T-helper 1 cell treated with Interleukin-12 subunit alpha and Interleukin-12 subunit beta and Interleukin-4 antibody, amounts not matched to agents 30 ng/mL and 1 ng/mL, for 36 hours (primary cell): ENCODE data around the gene ACAT2. TPM values are rescaled to one million over a fixed set of nuclear protein-coding genes. Genes with fewer than 3 reads are reported as not detected.
"Not testable (repeated sequence)": the region's sequence is repeated elsewhere in the genome, so short reads cannot be mapped to it uniquely, and the experiment has no call there.

Experiments
- intact Hi-C: fragments of 100-400 bp; cut with micrococcal nuclease; formaldehyde crosslinking; loops from one replicate; pipeline ENCODE4 v1.15.1; 2024
- total RNA-seq: library from RNA; stranded (reverse); gene quantifications from 2 replicates; pipeline ENCODE4 v1.2.3, GENCODE V29; 2022

ACAT2 gene
- total RNA-seq, 1 donor from 2014 or later: 61.9 TPM

DNA sequence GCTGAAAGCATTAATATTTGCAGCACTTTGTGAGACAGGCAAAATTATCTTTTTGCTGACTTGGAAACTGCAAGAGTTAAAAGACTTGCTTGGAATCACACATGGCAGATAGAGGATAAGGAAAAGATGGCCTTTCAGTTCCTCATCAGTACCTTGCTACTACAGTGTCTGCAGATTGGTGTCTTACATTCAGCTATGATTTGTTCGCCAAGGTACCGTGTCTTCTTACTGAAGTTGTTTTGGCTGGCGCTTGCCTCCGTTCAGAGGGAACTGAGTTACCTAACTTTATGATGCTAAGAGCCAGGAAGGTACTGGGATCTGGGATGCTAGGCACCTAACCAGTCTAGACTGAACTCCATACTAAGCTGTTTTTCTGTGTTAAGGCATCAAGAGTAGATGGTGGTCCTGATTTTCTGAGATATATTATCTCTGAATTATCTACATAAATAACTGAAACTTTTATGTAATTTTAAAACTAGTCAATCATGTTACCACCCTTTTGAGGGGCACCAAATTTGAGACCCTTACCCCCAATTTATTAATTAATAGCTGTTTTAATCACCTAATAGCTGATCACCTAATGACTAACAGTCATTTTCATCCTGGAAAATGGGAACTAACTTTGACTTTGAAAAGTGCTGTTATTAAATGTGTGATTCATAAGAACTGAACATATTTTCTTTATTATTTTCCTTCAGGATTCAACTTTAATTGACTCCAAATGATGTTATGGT lies 32.1 kb upstream of the ACAT2 start:
- intact Hi-C loops: loop anchor here (2.0 to 10.0 kb wide), 7 partner anchors 667 to 1263 kb away; partner anchors contain the start of genes MAP3K4, SYTL3 and TAGAP

DNA sequence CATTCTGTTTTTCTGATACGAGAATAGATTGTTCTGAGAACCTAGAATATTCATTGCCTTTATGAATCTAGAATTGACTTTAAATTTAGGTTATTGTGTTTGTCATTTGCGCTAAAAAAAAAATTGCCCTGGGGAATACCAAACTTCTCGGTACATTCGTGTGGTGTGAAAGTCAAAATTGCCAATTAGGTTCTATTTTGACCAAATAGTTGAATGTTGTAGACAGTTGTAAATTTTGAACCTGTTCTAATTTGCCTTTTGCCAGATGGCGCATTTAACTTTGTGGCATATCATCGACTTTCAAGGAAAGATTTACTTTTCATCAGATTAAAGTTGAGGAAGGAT lies 31.5 kb upstream of the ACAT2 start:
- intact Hi-C loops: no loop called here

DNA sequence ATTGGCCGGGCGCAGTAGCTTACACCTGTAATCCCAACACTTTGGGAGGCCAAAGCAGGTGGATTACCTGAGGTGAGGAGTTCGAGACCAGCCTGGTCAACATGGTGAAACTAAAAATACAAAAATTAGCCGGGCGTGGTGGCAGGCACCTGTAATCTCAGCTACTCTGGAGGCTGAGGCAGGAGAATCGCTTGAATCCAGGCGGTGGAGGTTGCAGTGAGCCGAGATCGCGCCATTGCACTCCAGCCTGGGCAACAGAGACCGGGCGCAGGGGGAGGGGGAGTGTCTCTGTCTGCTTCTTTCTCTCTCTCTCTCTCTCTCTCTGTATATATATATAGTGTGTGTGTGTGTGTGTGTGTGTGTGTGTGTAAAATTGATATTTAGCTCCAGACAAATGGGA lies 29.3 kb upstream of the ACAT2 start:
- intact Hi-C loops: not testable (repeated sequence)

DNA sequence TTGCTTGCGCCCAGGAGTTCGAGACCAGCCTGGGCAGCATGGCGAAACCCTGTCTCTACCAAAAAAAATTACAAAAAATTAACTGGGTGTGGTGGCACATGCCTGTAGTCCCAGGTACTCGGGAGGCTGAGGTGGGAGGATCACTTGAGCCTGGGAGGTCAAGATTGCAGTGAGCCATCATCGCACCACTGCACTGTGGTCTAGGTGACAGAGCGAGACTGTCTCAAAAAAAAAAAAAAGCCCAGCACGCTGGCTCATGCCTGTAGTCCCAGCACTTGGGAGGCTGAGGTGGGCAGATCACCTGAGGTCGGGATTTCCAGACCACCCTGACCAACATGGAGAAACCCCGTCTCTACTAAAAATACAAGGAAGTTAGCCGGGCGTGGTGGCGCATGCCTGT lies 28.4 kb upstream of the ACAT2 start:
- intact Hi-C loops: not testable (repeated sequence)

DNA sequence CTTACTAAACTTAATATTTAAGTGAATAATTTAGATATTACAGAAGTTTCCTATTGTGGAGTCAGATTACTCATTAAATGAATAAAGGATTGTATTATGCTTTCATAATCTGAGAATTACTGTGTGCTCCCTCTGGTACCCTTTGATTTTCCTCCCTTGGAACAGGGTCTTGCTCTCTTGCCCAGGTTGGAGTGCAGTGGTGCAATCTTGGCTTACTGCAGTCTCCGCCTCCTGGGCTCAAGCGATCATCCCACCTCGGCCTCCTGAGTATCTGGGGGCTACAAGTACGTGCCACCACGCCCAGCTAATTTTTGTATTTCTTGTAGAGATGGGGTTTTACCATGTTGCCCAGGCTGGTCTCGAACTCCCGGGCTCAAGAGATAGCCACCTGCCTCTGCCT lies 24.9 kb upstream of the ACAT2 start:
- intact Hi-C loops: loop anchor here (2.0 kb wide), 1 partner anchor 14 kb away; no protein-coding TSS in a partner anchor

DNA sequence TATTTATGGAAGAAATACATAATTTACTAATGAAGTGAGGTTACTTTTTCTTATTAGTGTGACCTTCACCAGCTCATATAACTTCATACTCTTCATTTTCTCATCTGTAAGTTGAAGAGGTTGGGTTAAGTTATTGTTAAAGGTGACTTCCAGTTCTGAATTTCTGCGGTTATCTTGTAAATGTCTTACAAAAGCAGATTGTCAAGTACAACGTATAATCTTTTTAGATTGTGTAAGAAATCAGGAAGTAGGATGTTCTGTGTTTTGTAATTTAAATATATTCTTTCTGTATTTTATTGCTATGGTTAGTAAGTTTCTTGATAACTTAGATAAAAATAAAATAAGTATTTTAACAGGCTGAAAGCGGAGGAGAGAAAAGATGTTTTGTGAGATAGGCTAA lies 22.5 kb upstream of the ACAT2 start:
- intact Hi-C loops: no loop called here

DNA sequence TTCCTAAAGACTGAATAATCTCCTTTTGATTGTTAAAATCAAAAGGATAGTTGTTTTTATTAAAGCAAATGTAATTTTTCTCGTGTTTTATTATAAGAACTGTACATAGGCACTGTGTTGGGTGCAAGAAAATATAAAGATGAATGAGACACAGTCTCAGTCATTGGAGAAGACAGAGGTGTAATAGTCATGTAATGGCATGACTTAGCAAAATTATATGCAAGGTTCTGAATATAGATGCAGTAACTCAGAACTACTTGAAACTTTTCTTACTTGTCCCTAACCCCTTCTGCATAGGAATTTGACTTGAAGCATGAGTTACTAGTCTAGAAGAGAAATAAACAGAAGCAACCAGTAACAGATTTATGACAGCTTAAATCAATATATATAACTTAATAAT lies 19.7 kb upstream of the ACAT2 start:
- intact Hi-C loops: no loop called here

DNA sequence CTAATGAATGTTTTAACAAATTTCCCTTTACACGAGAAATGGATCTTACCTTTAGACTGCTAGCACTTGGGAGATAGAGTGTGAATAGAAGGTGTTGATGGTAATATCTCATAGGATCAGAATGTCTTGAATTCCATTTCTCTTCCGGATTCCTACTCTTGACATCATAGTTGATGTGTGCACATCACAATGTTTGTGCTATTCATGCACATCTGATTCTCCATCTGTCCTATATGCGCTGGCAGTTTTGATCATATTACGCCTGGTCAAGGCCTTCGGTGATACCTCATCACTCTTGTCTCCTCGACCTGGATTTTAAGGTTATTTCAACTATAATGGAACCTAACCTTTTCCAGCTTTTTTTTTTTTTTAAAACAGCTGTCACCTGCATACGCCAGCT lies 16.8 kb upstream of the ACAT2 start:
- intact Hi-C loops: no loop called here

DNA sequence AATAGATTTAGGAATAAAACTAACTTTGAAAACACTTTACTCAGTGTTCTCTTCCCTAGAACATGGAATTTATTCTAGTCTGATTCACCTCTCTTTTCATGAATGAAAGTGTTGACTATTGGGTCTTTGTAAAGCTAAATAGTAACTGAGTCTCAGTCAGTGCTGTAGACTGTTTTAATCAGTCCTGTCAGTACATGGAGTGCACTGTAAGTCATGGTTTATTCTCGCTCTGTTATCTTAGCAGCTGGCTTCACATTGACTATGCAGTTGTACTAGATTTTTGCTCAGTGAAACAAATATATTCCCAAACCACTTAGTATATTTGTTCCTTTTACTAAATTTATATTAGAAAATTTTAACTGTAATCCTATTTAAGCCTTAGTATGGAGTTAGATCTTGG lies 15.1 kb upstream of the ACAT2 start:
- intact Hi-C loops: loop anchor here (2.0 kb wide), 1 partner anchor 32 kb away; no protein-coding TSS in a partner anchor

DNA sequence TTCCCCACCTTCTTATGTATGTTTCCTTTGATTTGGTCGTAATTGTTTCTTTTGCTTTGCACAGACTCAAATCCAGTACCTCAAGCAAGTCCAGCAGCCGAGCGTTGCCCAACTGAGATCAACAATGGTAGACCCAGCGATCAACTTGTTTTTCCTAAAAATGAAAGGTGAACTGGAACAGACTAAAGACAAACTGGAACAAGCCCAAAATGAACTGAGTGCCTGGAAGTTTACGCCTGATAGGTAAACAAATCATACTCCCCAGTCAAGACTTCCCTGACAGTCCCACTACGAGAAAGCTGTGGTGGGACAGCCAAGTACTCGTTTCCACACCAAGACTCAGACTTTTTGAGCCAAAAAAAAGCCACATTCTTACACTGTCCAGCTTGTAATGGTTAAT lies 13.7 kb upstream of the ACAT2 start:
- intact Hi-C loops: not testable (repeated sequence)

DNA sequence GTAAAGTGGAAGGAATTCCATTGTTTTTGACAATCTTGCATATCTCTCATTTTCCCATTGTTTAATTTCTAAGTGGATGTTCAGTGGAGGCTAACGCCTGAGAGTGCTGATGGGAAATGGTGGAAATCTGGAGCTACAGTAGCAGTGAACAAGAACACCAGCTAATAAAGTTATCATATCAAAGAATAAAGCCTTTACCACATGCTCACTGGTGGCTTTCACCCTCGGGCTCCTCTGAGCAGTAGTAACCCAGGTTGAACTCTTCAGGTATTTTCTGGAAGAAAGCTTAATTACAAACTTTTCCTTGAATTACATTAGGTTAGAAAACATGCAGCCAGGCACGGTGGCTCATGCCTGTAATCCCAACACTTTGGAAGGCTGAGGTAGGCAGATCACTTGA lies 10.4 kb upstream of the ACAT2 start:
- intact Hi-C loops: loop anchor here (2.0 kb wide), 1 partner anchor 15 kb away; no protein-coding TSS in a partner anchor

DNA sequence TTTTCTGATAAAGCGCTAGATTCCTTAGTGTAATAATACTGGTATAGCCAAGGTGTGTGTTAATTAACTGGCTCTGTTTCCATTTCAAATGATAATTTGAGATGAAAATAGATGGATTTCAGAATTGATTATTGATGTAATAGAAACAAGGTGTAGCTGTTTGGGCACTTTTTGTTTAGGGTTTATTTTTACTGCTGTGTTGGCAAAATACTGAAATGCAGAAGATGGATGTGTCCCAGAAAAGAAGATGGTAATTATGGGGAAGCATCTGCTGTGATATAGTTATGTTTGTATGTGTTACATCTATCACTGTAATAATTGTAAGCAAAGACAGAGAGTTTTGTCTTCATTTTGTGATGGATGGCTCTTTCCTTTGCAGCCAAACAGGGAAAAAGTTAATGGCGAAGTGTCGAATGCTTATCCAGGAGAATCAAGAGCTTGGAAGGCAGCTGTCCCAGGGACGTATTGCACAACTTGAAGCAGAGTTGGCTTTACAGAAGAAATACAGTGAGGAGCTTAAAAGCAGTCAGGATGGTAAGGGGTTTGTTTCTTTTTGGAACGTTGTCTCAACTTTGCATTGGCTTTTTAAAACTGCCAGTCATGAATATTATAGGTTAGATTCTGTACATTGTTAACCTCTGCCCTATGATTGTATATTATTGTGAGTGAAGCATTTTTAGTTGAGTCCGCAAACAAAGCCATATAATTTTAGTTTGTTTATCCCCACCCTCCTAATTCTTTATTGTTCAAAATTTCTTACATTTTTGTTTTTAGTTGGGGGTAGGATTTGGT lies 8.6 kb upstream of the ACAT2 start:
- intact Hi-C loops: no loop called here

DNA sequence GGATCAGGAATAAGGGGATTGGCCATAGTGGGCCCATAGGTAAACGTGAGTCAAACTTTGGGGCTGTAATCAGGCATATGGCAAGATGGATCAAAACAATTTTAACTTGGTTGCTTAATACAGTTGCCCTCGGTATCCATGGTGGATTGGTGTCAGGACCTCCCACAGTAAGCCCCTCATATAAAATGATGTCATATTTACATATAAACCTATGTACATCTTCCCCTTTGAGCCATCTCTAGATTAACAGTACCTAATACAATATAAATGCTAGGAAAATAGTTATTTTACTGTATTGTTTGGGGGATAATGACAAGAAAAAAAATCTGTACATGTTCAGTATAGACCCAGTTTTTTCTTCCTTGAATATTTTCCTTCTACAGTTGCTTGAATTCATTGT lies 7.4 kb upstream of the ACAT2 start:
- intact Hi-C loops: no loop called here

DNA sequence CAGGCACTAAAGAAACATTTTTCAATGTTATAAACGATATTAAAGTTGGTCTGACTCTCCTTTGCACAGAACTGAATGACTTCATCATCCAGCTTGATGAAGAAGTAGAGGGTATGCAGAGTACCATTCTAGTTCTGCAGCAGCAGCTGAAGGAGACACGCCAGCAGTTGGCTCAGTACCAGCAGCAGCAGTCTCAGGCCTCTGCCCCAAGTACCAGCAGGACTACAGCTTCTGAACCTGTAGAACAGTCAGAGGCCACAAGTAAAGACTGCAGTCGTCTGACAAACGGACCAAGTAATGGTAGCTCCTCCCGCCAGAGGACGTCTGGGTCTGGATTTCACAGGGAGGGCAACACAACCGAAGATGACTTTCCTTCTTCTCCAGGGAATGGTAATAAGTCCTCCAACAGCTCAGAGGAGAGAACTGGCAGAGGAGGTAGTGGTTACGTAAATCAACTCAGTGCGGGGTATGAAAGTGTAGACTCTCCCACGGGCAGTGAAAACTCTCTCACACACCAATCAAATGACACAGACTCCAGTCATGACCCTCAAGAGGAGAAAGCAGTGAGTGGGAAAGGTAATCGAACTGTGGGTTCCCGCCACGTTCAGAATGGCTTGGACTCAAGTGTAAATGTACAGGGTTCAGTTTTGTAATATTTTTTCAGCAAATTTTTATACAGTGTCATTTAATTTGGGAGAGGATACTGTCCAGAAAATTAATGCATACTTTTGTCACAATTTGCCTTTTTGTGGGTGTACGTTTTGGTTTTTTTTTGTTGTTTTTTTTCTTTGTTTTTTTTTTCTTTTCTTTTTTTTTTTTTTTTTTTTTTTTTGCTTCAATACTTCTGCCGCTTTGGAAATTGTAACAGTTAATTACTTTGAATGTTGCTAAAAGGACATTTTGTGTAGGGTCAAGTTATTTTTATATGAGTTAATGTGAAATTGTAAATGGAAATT lies 6.6 kb upstream of the ACAT2 start:
- intact Hi-C loops: no loop called here

DNA sequence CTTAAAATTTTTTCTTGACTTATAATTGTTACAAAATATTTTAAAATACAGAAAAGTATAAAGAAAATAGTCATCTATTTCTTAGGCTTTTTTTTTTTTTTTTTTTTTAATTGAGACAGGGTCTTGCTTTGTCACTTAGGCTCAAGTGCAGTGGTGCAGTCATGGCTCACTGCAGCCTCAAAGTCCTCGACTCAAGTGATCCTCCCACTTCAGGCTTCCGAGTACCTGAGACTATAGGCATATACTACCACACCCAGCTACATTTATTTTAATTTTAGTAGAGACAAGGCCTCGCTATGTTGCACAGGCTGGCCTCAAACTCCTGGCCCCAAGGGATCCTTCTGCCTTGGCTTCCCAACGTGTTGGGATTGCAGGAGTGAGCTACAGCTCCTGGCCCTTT lies 5.3 kb upstream of the ACAT2 start:
- intact Hi-C loops: no loop called here

DNA sequence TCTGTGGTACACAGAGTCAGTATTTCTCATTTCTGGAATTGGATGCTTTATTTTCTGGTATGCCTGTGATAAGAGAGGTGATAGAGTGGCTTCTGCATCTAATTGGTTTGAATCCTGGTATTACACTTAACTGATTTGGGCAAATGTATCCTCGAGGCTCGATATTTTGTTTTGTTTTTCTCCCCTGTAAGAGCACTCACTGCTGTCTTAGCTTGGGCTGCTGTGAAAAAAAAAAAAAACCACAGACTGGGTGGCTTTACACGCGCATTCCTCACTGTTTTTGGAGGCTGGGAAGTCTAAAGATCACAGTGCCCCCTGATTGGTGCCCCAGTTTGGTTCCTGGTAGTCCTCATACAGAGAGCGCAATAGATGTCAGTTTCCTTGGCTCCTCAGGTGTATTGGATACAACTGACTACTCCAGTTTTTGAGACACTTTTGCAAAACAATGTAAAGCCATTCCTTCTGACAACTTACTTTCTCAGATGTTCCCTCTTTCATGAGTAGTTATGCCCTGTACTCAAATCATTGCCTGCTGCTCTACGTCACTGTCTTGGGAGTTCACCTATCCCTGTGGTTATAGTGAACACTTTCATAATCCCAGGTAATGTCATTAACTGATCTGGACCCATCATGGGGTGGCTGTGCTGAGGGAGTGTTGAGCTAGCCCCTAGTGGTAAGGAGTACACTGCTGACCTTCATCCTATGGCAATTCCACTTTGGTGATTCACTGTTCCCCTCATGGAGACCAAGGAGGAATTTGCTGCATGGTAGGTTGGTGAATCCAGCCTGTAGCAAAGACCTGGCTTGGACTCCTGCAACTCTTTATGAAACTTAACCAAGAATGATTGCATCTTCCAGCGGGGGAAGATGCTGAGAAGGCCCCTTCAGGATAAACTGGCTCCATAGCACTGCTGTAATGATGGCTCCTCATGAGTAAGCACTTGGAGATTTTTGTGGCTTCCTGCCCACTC lies 3.5 kb upstream of the ACAT2 start:
- intact Hi-C loops: no loop called here

DNA sequence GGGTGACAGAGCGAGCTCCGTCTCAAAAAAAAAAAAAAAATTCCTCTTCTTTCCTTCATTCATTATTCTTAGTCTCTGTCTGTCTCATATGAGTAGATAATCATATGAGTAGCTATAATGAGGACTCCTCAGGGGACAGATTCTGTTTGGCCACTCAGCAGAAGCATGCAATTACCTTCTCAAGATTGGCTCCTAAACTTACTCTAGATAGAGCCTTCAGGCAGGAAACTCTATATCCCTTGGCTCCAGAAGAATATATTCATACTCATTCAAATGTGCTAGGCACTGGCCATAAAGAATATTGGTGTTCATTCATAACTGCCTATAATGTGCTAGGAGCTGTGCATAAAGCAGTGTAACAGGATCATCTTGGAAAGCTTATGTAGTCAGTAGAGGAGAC lies 2.2 kb upstream of the ACAT2 start:
- intact Hi-C loops: no loop called here

DNA sequence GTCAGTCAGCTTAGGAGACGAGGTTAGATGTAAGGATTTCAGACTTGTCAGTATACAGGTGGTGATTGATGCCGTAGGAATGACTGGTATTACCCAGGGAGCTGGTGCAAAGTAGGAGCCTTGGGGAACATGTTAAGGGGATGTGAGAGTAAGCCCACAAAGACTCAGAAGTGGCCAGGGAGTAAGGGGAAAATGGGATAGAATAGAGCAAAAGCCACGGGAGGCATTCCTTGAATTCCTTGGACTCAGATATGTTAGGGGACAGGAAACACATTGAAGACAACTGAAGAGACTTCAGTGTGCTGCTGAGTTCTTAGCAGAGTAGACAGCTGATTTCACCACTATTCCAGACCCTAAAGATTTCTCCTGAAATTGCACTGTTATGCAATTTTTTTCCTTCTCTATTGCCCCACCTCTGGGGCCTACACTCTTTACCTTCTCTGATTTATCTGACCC lies 1.2 kb upstream of the ACAT2 start:
- intact Hi-C loops: loop anchor here (1.0 kb wide), 1 partner anchor 171 kb away; no protein-coding TSS in a partner anchor

DNA sequence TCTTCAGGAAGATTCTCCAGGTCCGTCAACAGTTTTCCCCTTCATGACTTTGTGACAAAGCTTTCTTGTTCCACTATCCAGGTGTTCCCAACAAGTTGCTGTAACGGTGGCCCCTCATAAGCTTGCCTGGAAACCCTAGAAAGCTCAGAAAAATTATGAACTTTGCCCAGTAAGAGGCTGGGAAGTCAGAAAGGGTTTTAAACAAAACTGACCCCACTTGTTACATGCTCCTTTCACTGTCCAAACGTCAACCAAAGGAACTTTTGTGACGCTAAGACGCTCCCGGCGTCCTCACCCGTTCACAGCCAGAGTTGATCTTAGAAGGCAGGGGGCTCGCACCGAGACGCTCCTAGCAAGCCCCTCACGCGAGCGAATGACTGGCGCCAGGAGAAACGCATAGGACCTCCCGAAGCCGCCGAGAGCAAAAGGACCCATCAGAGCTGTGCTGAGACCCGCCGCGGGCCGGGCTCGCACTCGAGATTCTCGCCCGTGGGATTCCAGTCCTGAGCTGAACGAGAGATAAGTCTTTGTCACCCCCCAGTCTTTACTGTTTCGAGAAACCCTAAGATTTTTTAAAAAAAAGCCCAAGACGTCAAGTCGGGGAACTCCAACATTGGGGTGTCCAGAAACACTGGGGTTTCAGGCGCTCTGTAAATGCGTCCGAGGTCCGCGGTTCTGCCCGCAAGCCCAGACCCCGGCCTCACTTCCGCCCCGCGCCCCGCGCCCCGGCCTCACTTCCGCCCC lies 544 bp upstream of the ACAT2 start:
- intact Hi-C loops: loop anchor here (1.0 kb wide), 1 partner anchor 170 kb away; no protein-coding TSS in a partner anchor
